Measurements from ENCODE around the gene PDCD1LG2. TPM values are rescaled to one million over a fixed set of nuclear protein-coding genes. Genes with fewer than 3 reads are reported as not detected.

The PDCD1LG2 gene
- total RNA-seq, 6 experiments from 2014 or later: 0.49 to 2.4 (median 1.1) TPM

- H3K4me1 ChIP-seq: no peaks in the 10 kb centered on the region
- 69% methylated on average over 2 of the region's 2 CpGs for WGBS (ENCODE audit: insufficient coverage, low coverage, low lambda C conversion rate, missing lambda C conversion rate)
- H3K36me3 ChIP-seq: no peaks in the 10 kb centered on the region
- intact Hi-C loops (cut with DNase I): no loop called here
- no peak for ATAC-seq
- TF ChIP-seq POLR2A (IDR thresholded peaks at IDR 0.05) (no peak), CTCF (IDR thresholded peaks at IDR 0.05) (no peak)
- no peak overlapping the region for H3K27ac ChIP-seq
- H3K27me3 ChIP-seq: no peaks in the 10 kb centered on the region
- DNase-seq: no peak
- H3K9me3 ChIP-seq: no peaks in the 10 kb centered on the region
- H3K4me3 ChIP-seq: no peak overlapping the region
Observed at GRCh38 chr9:5563417-5563815, 53.1 kb downstream of the PDCD1LG2 start.

GRCh38 chr9:5563886-5564285, 53.6 kb downstream of the PDCD1LG2 start:
- intact Hi-C loops (cut with DNase I): no loop called here
- no peak for ATAC-seq
- no peaks in the 10 kb centered on the region for H3K9me3 ChIP-seq

GRCh38 chr9:5566054-5566618, 55.8 kb downstream of the PDCD1LG2 start:
- H3K9me3 ChIP-seq: no peaks in the 10 kb centered on the region
- WGBS (ENCODE audit: insufficient coverage, low coverage, low lambda C conversion rate, missing lambda C conversion rate): 77% methylated on average over 6 of the region's 6 CpGs
- no peak for TF ChIP-seq CTCF (IDR thresholded peaks at IDR 0.05)
- TF ChIP-seq POLR2A (IDR thresholded peaks at IDR 0.05): no peak
- H3K4me1 ChIP-seq: no peaks in the 10 kb centered on the region
- intact Hi-C loops (cut with DNase I): no loop called here
- peaks cover 0 to 2% (median 0%) of the 10 kb centered on the region in 4 donors for H3K36me3 ChIP-seq
- no peak for ATAC-seq
- no peak for DNase-seq
- no peak overlapping the region for H3K27ac ChIP-seq
- H3K27me3 ChIP-seq: no peaks in the 10 kb centered on the region
- no peak overlapping the region for H3K4me3 ChIP-seq

More at GRCh38 chr9:5563886-5564285, 53.6 kb downstream of the PDCD1LG2 start:
- Histone ChIP-seq H3K4me1 (no peaks in the 10 kb centered on the region), H3K36me3 (no peaks in the 10 kb centered on the region), H3K4me3 (no peak overlapping the region), H3K27me3 (no peaks in the 10 kb centered on the region), H3K27ac (no peak overlapping the region)
- TF ChIP-seq CTCF (IDR thresholded peaks at IDR 0.05) (no peak), POLR2A (IDR thresholded peaks at IDR 0.05) (no peak)
- DNase-seq: no peak

- no peak for DNase-seq
- H3K27ac ChIP-seq: no peak overlapping the region
- no peak overlapping the region for H3K4me3 ChIP-seq
- WGBS (ENCODE audit: insufficient coverage, low coverage, low lambda C conversion rate, missing lambda C conversion rate): 41% methylated on average over 2 of the region's 2 CpGs
- TF ChIP-seq CTCF (IDR thresholded peaks at IDR 0.05): no peak
- no peak for TF ChIP-seq POLR2A (IDR thresholded peaks at IDR 0.05)
- no peaks in the 10 kb centered on the region for H3K4me1 ChIP-seq
- ATAC-seq: no peak
- peaks cover 0 to 2% (median 0%) of the 10 kb centered on the region in 4 donors for H3K36me3 ChIP-seq
- intact Hi-C loops (cut with DNase I): no loop called here
- no peaks in the 10 kb centered on the region for H3K27me3 ChIP-seq
- no peaks in the 10 kb centered on the region for H3K9me3 ChIP-seq
Observed at GRCh38 chr9:5568868-5569267, 58.5 kb downstream of the PDCD1LG2 start.

- H3K27me3 ChIP-seq: no peaks in the 10 kb centered on the region
Observed at GRCh38 chr9:5569409-5569808, 59.1 kb downstream of the PDCD1LG2 start.

More at GRCh38 chr9:5569409-5569808, 59.1 kb downstream of the PDCD1LG2 start:
- intact Hi-C loops (cut with DNase I): no loop called here
- DNase-seq (no peak), ATAC-seq (peak in 2 of 4 donors; percentile 22 to 25)
- peaks cover 0 to 2% (median 0%) of the 10 kb centered on the region in 4 donors for H3K36me3 ChIP-seq
- no peak overlapping the region for H3K27ac ChIP-seq
- TF ChIP-seq POLR2A (IDR thresholded peaks at IDR 0.05): no peak
- no peak for TF ChIP-seq CTCF (IDR thresholded peaks at IDR 0.05)
- no peak overlapping the region for H3K4me3 ChIP-seq
- H3K4me1 ChIP-seq: no peaks in the 10 kb centered on the region
- H3K9me3 ChIP-seq: no peaks in the 10 kb centered on the region

Measured in right lobe of liver (tissue), 6 donors.